Measurements from ENCODE around the gene RTF1. TPM values are rescaled to one million over a fixed set of nuclear protein-coding genes. Genes with fewer than 3 reads are reported as not detected.

Gene RTF1
- total RNA-seq, 2 experiments from 2014 or later: 28.6 to 46.9 TPM

- ChIA-PET CTCF (ENCODE audit: unreplicated experiment) (interaction anchor here (0.6 kb wide), 1 partner anchor 16 kb away, joined by 3 read pairs; no protein-coding TSS in a partner anchor), POLR2A (no interaction called here)
- no peak for DNase-seq (ENCODE audit: low spot score)
- no peak overlapping the region for H3K4me3 ChIP-seq (ENCODE audit: low read depth, low read length, poor library complexity, severe bottlenecking)
- no peaks in the 10 kb centered on the region for H3K4me1 ChIP-seq (ENCODE audit: insufficient read depth, low read length, poor library complexity, severe bottlenecking)
- no peaks in the 10 kb centered on the region for H3K9me3 ChIP-seq (ENCODE audit: low read length)
- no peak overlapping the region for H3K27ac ChIP-seq (ENCODE audit: low read depth, low read length, poor library complexity, severe bottlenecking)
- no peak overlapping the region for H3K4me2 ChIP-seq (ENCODE audit: low read length)
- TSS peak; percentile 82 for BruUV-seq (replicated peaks)
- no peaks in the 10 kb centered on the region for H4K20me1 ChIP-seq (ENCODE audit: insufficient read depth, low read length)
- TF ChIP-seq, protein P1, sequence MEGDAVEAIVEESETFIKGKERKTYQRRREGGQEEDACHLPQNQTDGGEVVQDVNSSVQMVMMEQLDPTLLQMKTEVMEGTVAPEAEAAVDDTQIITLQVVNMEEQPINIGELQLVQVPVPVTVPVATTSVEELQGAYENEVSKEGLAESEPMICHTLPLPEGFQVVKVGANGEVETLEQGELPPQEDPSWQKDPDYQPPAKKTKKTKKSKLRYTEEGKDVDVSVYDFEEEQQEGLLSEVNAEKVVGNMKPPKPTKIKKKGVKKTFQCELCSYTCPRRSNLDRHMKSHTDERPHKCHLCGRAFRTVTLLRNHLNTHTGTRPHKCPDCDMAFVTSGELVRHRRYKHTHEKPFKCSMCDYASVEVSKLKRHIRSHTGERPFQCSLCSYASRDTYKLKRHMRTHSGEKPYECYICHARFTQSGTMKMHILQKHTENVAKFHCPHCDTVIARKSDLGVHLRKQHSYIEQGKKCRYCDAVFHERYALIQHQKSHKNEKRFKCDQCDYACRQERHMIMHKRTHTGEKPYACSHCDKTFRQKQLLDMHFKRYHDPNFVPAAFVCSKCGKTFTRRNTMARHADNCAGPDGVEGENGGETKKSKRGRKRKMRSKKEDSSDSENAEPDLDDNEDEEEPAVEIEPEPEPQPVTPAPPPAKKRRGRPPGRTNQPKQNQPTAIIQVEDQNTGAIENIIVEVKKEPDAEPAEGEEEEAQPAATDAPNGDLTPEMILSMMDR (conservative IDR thresholded peaks at IDR 0.05; ENCODE audit: low read length): no peak
- TF ChIP-seq EZH2phosphoT487 (IDR thresholded peaks at IDR 0.05; ENCODE audit: borderline replicate concordance, low read depth, low read length): no peak
- no peaks in the 10 kb centered on the region for H3K9me2 ChIP-seq (ENCODE audit: insufficient read depth, low read length)
- intact Hi-C loops (cut with micrococcal nuclease; ENCODE audit: unreplicated experiment): no loop called here
- H3K79me2 ChIP-seq (ENCODE audit: insufficient read depth, low read depth, low read length): no peaks in the 10 kb centered on the region
- peaks cover 52% of the 10 kb centered on the region for H3K36me3 ChIP-seq (ENCODE audit: insufficient read depth, low read length)
- H2AFZ ChIP-seq (ENCODE audit: low read length): no peak overlapping the region
These were observed 65.4 kb downstream of the RTF1 start for GRCh38 chr15:41482110-41482877.

DNA sequence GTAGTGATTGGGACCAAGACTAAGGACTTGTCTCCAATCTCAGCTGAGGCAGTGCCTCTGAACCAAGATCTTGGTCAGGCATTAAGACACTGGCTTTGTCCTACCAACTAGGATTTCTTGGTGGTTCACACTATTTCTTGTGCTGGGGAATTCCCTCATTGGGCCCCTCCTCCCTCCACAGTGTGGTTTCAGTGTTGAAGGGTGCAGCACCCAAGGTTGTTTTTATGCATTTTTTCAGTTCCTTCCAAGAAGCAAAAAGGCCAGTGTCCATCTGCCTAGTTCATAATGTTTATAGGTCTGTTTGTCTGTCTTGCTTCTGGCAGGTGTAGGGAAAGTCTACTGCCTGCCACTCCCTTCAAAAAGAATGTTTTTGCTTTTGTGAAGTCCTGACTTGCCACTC lies 66.2 kb downstream of the RTF1 start:
- TF ChIP-seq, protein P1 (conservative IDR thresholded peaks at IDR 0.05; ENCODE audit: low read length): no peak
- no peak for TF ChIP-seq EZH2phosphoT487 (IDR thresholded peaks at IDR 0.05; ENCODE audit: borderline replicate concordance, low read depth, low read length)
- CTCF ChIA-PET (ENCODE audit: unreplicated experiment): no interaction called here
- intact Hi-C loops (cut with micrococcal nuclease; ENCODE audit: unreplicated experiment): no loop called here
- H3K27ac ChIP-seq (ENCODE audit: low read depth, low read length, poor library complexity, severe bottlenecking): no peak overlapping the region
- H3K4me1 ChIP-seq (ENCODE audit: insufficient read depth, low read length, poor library complexity, severe bottlenecking): no peaks in the 10 kb centered on the region
- H2AFZ ChIP-seq (ENCODE audit: low read length): no peak overlapping the region
- no peaks in the 10 kb centered on the region for H4K20me1 ChIP-seq (ENCODE audit: insufficient read depth, low read length)
- no peaks in the 10 kb centered on the region for H3K79me2 ChIP-seq (ENCODE audit: insufficient read depth, low read depth, low read length)
- POLR2A ChIA-PET: no interaction called here
- DNase-seq (ENCODE audit: low spot score): no peak
- no peaks in the 10 kb centered on the region for H3K9me3 ChIP-seq (ENCODE audit: low read length)
- H3K36me3 ChIP-seq (ENCODE audit: insufficient read depth, low read length): peaks cover 46% of the 10 kb centered on the region
- H3K4me2 ChIP-seq (ENCODE audit: low read length): no peak overlapping the region
- H3K9me2 ChIP-seq (ENCODE audit: insufficient read depth, low read length): no peaks in the 10 kb centered on the region
- H3K4me3 ChIP-seq (ENCODE audit: low read depth, low read length, poor library complexity, severe bottlenecking): no peak overlapping the region
- BruUV-seq (replicated peaks): no TSS peak

DNA sequence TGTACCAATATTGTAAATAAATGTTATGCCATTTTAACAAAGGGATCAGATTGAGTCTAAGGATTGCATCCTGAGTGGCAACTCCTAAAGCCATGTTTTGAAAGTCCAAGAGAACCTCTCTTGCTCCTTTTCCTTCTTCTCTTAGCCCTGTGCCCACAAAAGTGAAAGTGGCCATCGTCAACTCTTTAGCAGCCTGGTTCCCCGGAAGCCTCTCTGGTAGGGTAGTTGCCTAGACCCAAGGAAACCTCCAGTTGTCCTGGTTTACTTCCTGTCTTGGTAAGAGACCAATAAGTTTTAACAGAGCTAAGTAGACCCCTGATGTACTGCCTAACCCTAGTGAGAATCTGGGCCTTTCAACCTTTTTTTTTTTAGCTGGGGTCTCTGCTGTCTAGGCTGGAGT lies 66.6 kb downstream of the RTF1 start:
- POLR2A ChIA-PET: no interaction called here
- peaks cover 42% of the 10 kb centered on the region for H3K36me3 ChIP-seq (ENCODE audit: insufficient read depth, low read length)
- no peak for DNase-seq (ENCODE audit: low spot score)
- intact Hi-C loops (cut with micrococcal nuclease; ENCODE audit: unreplicated experiment): no loop called here
- H3K27ac ChIP-seq (ENCODE audit: low read depth, low read length, poor library complexity, severe bottlenecking): no peak overlapping the region
- H3K79me2 ChIP-seq (ENCODE audit: insufficient read depth, low read depth, low read length): no peaks in the 10 kb centered on the region
- CTCF ChIA-PET (ENCODE audit: unreplicated experiment): no interaction called here
- TF ChIP-seq EZH2phosphoT487 (IDR thresholded peaks at IDR 0.05; ENCODE audit: borderline replicate concordance, low read depth, low read length): no peak
- TF ChIP-seq, protein P1 (conservative IDR thresholded peaks at IDR 0.05; ENCODE audit: low read length): no peak
- H4K20me1 ChIP-seq (ENCODE audit: insufficient read depth, low read length): no peaks in the 10 kb centered on the region
- BruUV-seq (replicated peaks): no TSS peak
- H3K4me1 ChIP-seq (ENCODE audit: insufficient read depth, low read length, poor library complexity, severe bottlenecking): no peaks in the 10 kb centered on the region
- no peak overlapping the region for H3K4me3 ChIP-seq (ENCODE audit: low read depth, low read length, poor library complexity, severe bottlenecking)
- H2AFZ ChIP-seq (ENCODE audit: low read length): no peak overlapping the region
- H3K9me3 ChIP-seq (ENCODE audit: low read length): no peaks in the 10 kb centered on the region
- H3K9me2 ChIP-seq (ENCODE audit: insufficient read depth, low read length): no peaks in the 10 kb centered on the region
- H3K4me2 ChIP-seq (ENCODE audit: low read length): no peak overlapping the region
